SK-N-SH (cell line): ENCODE data around the gene ABCC3.

Experiments used
- FOXM1 ChIP-seq: IDR thresholded peaks from 2 replicates; pipeline ENCODE4 v1.4.0; 2012; ENCODE audit warnings: low read depth, mild to moderate bottlenecking
- TF ChIP-seq, protein P1 (sequence below): fragments of 200-600 bp; sonication (generic); IDR thresholded peaks from 2 replicates; pipeline ENCODE4 v1.6.1; 2017; ENCODE audit warnings: antibody characterized with exemption, mild to moderate bottlenecking, moderate library complexity
- TF ChIP-seq, protein P2 (sequence below): IDR thresholded peaks from 2 replicates; pipeline ENCODE4 v1.4.0; 2012; ENCODE audit warnings: low read depth, borderline replicate concordance
- TF ChIP-seq, protein P3 (sequence below): IDR thresholded peaks from 2 replicates; pipeline ENCODE4 v1.4.0; 2012; ENCODE audit warnings: low read depth, borderline replicate concordance

DNA sequence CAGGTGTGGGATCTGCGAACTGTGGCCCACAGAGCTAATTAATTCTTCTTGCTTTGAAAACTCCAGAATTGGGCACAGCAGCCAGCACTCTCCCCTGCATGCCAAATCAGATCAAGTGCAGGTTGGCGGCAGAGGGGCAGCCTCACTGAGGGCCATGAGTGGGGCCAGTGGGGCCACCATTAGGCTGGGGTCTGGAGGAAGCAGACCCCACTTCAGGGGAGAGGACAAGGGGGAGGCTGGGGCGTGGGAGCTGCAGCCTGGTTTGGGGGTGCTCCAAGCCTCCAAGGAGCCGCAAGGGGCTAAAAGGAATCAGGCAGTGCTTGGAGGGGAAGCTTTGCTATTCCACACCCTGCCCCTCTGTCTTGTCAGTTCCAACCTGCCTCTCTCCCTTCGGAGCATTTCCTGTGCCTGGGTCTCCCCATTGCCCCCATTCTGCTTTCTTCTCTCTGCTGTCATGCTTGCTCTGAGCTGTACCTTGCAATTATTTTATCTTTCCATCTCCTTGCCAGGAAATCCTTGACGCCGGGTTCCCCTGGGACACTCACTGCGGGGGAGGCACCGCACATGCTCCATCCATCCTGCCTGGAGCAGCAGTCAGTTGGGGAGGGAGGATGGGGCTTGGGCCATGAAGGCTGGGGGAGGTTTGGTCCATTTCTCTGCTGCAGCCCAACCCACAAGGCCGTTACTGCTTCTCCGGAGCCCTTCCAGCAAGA lies 3.3 kb upstream of the ABCC3 start:
- TF ChIP-seq, protein P1, sequence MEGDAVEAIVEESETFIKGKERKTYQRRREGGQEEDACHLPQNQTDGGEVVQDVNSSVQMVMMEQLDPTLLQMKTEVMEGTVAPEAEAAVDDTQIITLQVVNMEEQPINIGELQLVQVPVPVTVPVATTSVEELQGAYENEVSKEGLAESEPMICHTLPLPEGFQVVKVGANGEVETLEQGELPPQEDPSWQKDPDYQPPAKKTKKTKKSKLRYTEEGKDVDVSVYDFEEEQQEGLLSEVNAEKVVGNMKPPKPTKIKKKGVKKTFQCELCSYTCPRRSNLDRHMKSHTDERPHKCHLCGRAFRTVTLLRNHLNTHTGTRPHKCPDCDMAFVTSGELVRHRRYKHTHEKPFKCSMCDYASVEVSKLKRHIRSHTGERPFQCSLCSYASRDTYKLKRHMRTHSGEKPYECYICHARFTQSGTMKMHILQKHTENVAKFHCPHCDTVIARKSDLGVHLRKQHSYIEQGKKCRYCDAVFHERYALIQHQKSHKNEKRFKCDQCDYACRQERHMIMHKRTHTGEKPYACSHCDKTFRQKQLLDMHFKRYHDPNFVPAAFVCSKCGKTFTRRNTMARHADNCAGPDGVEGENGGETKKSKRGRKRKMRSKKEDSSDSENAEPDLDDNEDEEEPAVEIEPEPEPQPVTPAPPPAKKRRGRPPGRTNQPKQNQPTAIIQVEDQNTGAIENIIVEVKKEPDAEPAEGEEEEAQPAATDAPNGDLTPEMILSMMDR: no peak
- TF ChIP-seq, protein P2, sequence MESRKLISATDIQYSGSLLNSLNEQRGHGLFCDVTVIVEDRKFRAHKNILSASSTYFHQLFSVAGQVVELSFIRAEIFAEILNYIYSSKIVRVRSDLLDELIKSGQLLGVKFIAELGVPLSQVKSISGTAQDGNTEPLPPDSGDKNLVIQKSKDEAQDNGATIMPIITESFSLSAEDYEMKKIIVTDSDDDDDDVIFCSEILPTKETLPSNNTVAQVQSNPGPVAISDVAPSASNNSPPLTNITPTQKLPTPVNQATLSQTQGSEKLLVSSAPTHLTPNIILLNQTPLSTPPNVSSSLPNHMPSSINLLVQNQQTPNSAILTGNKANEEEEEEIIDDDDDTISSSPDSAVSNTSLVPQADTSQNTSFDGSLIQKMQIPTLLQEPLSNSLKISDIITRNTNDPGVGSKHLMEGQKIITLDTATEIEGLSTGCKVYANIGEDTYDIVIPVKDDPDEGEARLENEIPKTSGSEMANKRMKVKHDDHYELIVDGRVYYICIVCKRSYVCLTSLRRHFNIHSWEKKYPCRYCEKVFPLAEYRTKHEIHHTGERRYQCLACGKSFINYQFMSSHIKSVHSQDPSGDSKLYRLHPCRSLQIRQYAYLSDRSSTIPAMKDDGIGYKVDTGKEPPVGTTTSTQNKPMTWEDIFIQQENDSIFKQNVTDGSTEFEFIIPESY: no peak
- no peak for TF ChIP-seq FOXM1
- TF ChIP-seq, protein P3, sequence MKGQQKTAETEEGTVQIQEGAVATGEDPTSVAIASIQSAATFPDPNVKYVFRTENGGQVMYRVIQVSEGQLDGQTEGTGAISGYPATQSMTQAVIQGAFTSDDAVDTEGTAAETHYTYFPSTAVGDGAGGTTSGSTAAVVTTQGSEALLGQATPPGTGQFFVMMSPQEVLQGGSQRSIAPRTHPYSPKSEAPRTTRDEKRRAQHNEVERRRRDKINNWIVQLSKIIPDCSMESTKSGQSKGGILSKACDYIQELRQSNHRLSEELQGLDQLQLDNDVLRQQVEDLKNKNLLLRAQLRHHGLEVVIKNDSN: no peak
